Limb (tissue), 2 donors: ENCODE data around the gene BRD4.

Experiments
- DNase-seq, 2 donors: peaks; one replicate each; pipeline ENCODE4 v3.0.0-alpha.2; 2016; ENCODE audit errors: extremely low spot score in 2 of 2

The BRD4 gene

DNA sequence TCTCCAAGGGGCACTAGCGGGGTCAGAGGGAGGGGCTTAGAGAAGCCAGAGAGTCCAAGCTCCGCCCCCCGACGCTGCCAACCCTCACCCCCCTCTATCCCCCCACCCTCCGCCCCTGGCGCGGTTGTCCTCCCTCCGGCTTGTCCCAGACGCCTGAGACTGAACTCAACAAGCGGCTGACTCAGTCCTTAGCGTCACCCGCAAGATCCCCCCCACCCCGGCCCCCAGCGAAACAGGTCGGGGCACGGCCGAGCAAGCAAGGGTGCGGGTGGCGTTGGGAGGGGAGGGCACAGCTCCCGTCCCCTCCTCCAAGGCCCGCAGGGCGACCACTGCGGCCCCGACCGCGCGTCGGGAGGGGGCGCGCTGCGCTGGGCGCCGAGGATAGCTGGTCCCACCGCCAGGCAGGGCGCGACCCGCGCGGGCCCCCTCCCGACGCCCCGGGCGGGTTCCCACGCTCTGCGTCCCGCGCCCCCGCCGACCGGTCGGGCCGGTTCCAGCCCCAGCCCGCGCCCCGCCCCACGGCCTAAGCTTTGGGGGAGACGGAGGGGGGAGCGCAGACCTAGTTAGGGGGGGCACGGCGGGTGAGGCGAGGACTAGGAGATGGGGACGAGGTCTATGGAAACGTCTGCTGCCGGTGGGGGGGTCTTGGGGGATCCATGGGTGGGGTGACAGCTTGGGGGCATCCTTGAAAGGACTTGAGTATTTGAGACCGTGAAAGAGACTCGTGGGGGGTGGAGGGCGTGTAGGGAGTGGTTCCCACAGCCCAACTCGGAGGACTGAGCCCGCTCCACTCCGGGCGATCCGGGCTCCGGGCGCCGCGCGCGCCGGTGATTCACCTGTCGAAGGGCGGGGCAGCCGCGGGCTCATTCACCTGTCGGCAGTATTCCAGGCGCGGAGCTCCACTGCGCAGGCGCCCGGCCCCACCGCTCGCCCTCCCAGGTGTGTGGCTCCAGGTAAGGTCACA, 136.7 kb downstream of the BRD4 start:
- DNase-seq: peak in 1 of 2 donors; percentile 79

DNA sequence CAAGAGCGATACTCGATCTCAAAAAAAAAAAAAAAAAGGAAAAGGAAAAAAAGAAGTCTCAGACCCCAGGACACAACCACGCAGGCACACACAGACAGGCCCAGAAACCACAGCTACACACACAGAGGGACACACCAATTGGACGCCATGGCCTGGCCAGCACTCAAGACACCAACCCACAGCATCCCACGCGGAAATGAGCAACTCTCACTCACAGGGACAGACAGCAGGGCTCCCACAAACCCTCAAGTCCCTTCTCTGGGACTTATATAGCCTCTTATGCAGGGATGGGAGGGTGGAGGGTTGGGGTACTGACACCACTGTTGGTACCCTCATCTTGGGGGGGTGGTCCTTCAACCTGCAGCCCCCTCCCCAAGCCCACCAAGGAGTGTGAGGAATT, 137.4 kb downstream of the BRD4 start:
- DNase-seq: no peak

DNA sequence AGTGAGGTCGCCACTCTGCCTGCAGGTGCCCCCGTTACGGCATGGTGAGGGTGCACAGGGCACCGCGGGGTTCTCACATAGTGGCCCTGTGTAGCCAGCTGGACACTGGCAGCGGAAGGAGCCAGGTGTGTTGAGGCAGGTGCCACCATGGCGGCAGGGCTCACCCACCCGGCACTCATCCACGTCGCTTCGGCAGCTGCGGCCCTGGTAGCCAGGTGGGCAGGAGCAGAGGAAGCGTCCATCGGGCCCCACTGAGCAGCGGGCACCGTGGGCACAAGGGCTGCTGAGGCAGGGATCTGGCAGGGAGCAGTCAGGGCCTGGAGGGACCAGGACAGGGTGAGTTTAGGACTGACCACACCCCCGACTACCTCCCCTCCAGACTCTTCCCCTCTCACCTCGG, 140.4 kb downstream of the BRD4 start:
- no peak for DNase-seq

DNA sequence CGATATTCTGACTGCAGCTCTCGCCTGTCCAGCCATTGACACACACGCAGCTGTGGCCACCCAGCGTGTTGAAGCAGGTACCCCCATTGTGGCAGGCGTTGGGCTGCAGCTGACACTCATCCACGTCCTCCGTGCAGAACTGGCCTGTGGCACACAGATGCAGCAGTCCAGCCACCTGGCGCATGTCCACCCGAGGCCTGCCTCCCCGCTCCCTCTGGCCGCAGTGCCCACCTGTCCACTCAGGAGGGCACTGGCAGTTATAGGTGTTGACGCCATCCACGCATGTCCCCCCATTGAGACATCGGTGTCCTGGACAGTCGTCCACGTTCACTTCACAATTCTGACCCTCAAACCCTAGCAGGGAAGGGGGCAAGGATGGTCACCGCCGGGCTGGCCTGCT, 140.8 kb downstream of the BRD4 start:
- DNase-seq: no peak

DNA sequence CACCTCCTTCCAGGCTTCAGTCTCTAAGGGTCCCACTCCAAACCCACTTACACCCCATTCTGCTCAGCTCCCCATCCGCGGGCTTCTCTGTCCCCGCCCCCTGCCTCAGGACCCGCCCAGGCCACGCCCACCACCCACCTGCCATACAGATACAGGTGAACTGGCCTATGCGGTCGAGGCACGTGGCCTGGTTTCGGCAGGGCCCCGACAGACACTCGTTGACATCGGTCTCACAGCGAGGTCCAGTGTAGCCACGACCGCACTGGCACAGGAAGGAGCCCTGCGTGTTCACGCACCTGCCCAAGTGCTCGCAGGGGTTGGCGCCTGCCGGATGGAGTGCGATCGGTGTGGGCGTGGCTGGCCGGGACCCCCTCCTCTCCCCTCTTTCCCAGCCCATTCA, 143.5 kb downstream of the BRD4 start:
- DNase-seq: no peak

DNA sequence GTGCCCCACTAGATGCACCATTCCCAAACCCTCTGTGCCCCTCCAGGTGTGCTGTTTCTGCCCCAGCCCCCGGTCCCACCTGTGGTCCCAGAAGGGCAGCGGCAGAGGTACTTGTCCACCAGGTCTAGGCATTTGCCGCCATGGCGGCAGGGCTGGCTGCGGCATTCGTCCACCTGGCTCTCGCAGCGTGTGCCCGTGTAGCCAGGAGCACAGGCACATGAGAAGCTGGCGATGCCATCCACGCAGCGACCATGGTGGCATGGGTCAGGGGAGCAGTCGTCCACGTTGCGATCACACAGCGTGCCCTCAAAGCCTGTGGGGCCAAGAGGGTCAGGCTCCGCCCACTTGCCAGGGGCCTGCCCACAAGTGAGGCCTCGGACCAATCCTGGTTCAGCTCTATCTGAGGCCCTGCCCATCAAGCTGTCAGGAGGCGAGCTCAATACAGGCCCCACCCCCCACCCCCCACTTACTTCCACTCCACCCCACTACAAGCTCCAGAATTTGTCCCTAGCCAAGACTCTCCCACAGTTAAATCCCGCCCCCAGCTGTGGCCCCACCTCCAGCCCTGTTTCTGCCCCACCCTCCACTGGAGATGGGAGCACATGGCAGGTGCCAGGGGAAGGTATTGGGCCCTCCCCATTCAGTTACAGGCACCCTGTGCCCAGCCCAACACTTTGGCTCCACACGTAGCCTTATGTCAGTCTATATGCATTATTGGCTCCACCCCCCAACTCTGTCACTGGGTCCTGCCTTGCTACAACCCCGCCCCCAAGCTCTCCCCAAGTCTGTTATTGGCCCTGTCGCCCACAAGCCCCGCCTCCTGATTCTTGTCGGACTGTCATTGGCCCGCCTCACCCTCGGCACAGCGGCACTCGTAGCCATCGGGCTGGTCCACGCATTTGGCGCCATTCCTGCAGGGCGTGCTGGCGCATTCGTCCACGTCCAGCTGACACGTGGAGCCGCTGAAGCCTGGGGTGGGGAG, 145.0 kb downstream of the BRD4 start:
- DNase-seq: no peak
